GM18909 (cell line): ENCODE measurements around the gene LIMD2.

Source experiments
- ATAC-seq: cut with Tn5 transposase; IDR thresholded peaks from one replicate; pipeline ENCODE4 v1.9.1; 2021; ENCODE audit warnings: mild to moderate bottlenecking; ENCODE audit not compliant: unreplicated experiment, poor library complexity

LIMD2 gene

GRCh38 chr17:63685041-63685440 lies 14.9 kb downstream of the LIMD2 start:
- ATAC-seq = no peak

- no peak for ATAC-seq
Measured at GRCh38 chr17:63682981-63683380, 16.9 kb downstream of the LIMD2 start.

GRCh38 chr17:63682441-63682840 lies 17.5 kb downstream of the LIMD2 start:
- no peak for ATAC-seq

GRCh38 chr17:63681530-63681929 lies 18.4 kb downstream of the LIMD2 start:
- no peak for ATAC-seq

GRCh38 chr17:63680700-63681099 lies 19.2 kb downstream of the LIMD2 start:
- ATAC-seq = no peak

GRCh38 chr17:63679214-63679613 lies 20.7 kb downstream of the LIMD2 start:
- no peak for ATAC-seq

GRCh38 chr17:63676584-63676983 lies 23.3 kb downstream of the LIMD2 start:
- no peak for ATAC-seq

GRCh38 chr17:63675607-63676546 lies 24.0 kb downstream of the LIMD2 start:
- ATAC-seq = no peak

GRCh38 chr17:63675231-63675606 lies 24.7 kb downstream of the LIMD2 start:
- ATAC-seq = no peak

- no peak for ATAC-seq
Measured at GRCh38 chr17:63672856-63673255, 27.1 kb downstream of the LIMD2 start.

GRCh38 chr17:63665527-63666214 lies 34.3 kb downstream of the LIMD2 start:
- ATAC-seq = peak; percentile 64

- ATAC-seq = no peak
Measured at GRCh38 chr17:63659850-63660249, 40.1 kb downstream of the LIMD2 start.

GRCh38 chr17:63658366-63658765 lies 41.6 kb downstream of the LIMD2 start:
- ATAC-seq = no peak

- ATAC-seq = no peak
Measured at GRCh38 chr17:63657786-63658185, 42.1 kb downstream of the LIMD2 start.

- ATAC-seq = no peak
Measured at GRCh38 chr17:63653050-63653449, 46.9 kb downstream of the LIMD2 start.

- ATAC-seq = no peak
Measured at GRCh38 chr17:63652106-63652505, 47.8 kb downstream of the LIMD2 start.

- ATAC-seq = no peak
Measured at GRCh38 chr17:63649813-63650212, 50.1 kb downstream of the LIMD2 start.

GRCh38 chr17:63647936-63648335 lies 52.0 kb downstream of the LIMD2 start:
- ATAC-seq = no peak

- ATAC-seq = no peak
Measured at GRCh38 chr17:63647065-63647725, 52.7 kb downstream of the LIMD2 start.

GRCh38 chr17:63646488-63646806 lies 53.5 kb downstream of the LIMD2 start:
- peak; percentile 79 for ATAC-seq
